H9 (cell line): ENCODE results near the gene LAMA3. TPM values are rescaled to one million over a fixed set of nuclear protein-coding genes. Genes with fewer than 3 reads are reported as not detected.

Experiments used
- DNase-seq: peaks from one replicate; pipeline ENCODE4 v3.0.0-alpha.2; 2017
- H2AFZ ChIP-seq: one replicate; pipeline ENCODE4 v1.6.1; 2013; ENCODE audit warnings: mild to moderate bottlenecking, low read length, control low read depth, moderate library complexity
- H2AK5ac ChIP-seq: 2 replicates; pipeline ENCODE4 v1.6.1; 2013; ENCODE audit warnings: low read length, control low read depth, mixed read lengths; ENCODE audit not compliant: insufficient read length
- H2BK120ac ChIP-seq: one replicate; pipeline ENCODE4 v1.6.1; 2013; ENCODE audit warnings: low read depth, mild to moderate bottlenecking, low read length, control low read depth, inconsistent platforms; ENCODE audit not compliant: poor library complexity, severe bottlenecking
- H2BK12ac ChIP-seq: 2 replicates; pipeline ENCODE4 v1.6.1; 2013; ENCODE audit warnings: low read length, control low read depth, mixed read lengths, low read depth; ENCODE audit not compliant: insufficient read length
- H2BK15ac ChIP-seq: 2 replicates; pipeline ENCODE4 v1.6.1; 2013; ENCODE audit warnings: low read depth, low read length, control low read depth
- H2BK20ac ChIP-seq: one replicate; pipeline ENCODE4 v1.6.1; 2013; ENCODE audit warnings: low read depth, mild to moderate bottlenecking, low read length, control low read depth, inconsistent platforms; ENCODE audit not compliant: poor library complexity, severe bottlenecking
- H2BK5ac ChIP-seq: 2 replicates; pipeline ENCODE4 v1.6.1; 2013; ENCODE audit warnings: low read length, control low read depth, mixed read lengths; ENCODE audit not compliant: insufficient read length
- H3K14ac ChIP-seq: 2 replicates; pipeline ENCODE4 v1.6.1; 2013; ENCODE audit warnings: low read length, control low read depth; ENCODE audit not compliant: insufficient read depth
- H3K18ac ChIP-seq: 2 replicates; pipeline ENCODE4 v1.6.1; 2013; ENCODE audit warnings: low read depth, mild to moderate bottlenecking, mixed read lengths, low read length, control low read depth; ENCODE audit not compliant: insufficient read length
- H3K23ac ChIP-seq: 2 replicates; pipeline ENCODE4 v1.6.1; 2013; ENCODE audit warnings: low read length, control low read depth, mixed read lengths, low read depth; ENCODE audit not compliant: insufficient read length
- H3K23me2 ChIP-seq: 2 replicates; pipeline ENCODE4 v1.6.1; 2013; ENCODE audit warnings: low read depth, mild to moderate bottlenecking, mixed read lengths, low read length, control low read depth; ENCODE audit not compliant: insufficient read length, poor library complexity, severe bottlenecking
- H3K27ac ChIP-seq: 2 replicates; pipeline ENCODE4 v1.5.1; 2013; ENCODE audit warnings: low read length, control low read depth, mixed read lengths, low read depth; ENCODE audit not compliant: insufficient read length
- H3K27me3 ChIP-seq: 2 replicates; pipeline ENCODE4 v1.6.1; 2013; ENCODE audit warnings: low read length, control low read depth, inconsistent platforms; ENCODE audit not compliant: insufficient read depth
- H3K4ac ChIP-seq: 2 replicates; pipeline ENCODE4 v1.6.1; 2013; ENCODE audit warnings: low read depth, mild to moderate bottlenecking, control low read depth, inconsistent platforms, low read length, moderate library complexity
- H3K4me1 ChIP-seq: 2 replicates; pipeline ENCODE4 v1.6.1; 2013; ENCODE audit warnings: low read length, control low read depth, inconsistent platforms; ENCODE audit not compliant: insufficient read depth
- H3K4me2 ChIP-seq: 2 replicates; pipeline ENCODE4 v1.6.1; 2013; ENCODE audit warnings: low read length, control low read depth, mixed read lengths; ENCODE audit not compliant: insufficient read length, insufficient read depth
- H3K56ac ChIP-seq: 2 replicates; pipeline ENCODE4 v1.6.1; 2013; ENCODE audit warnings: low read depth, mild to moderate bottlenecking, mixed read lengths, low read length, control low read depth; ENCODE audit not compliant: insufficient read length
- H3K79me1 ChIP-seq: 2 replicates; pipeline ENCODE4 v1.6.1; 2013; ENCODE audit warnings: low read depth, mild to moderate bottlenecking, moderate library complexity, low read length, control low read depth, inconsistent platforms; ENCODE audit not compliant: insufficient read depth, poor library complexity, severe bottlenecking
- H3K79me2 ChIP-seq: 2 replicates; pipeline ENCODE4 v1.6.1; 2013; ENCODE audit warnings: low read length, control low read depth, inconsistent platforms; ENCODE audit not compliant: insufficient read depth
- H3K9ac ChIP-seq: 2 replicates; pipeline ENCODE4 v1.6.1; 2013; ENCODE audit warnings: low read length, control low read depth, mixed read lengths; ENCODE audit not compliant: insufficient read length; ENCODE audit errors: extremely low read depth
- H3K9me3 ChIP-seq: one replicate; pipeline ENCODE4 v1.6.1; 2013; ENCODE audit warnings: low read depth, low read length, inconsistent platforms; ENCODE audit not compliant: control insufficient read depth
- H3T11ph ChIP-seq: one replicate; pipeline ENCODE4 v1.6.1; 2013; ENCODE audit warnings: mild to moderate bottlenecking, low read length, control low read depth, inconsistent platforms
- H4K20me1 ChIP-seq: one replicate; pipeline ENCODE4 v1.6.1; 2013; ENCODE audit not compliant: control insufficient read depth, insufficient read length, insufficient read depth
- H4K5ac ChIP-seq: 2 replicates; pipeline ENCODE4 v1.6.1; 2013; ENCODE audit warnings: low read depth, mild to moderate bottlenecking, mixed read lengths, low read length, control low read depth; ENCODE audit not compliant: insufficient read length
- H4K8ac ChIP-seq: replicated peaks from 2 replicates; pipeline ENCODE4 v1.6.1; 2013; ENCODE audit warnings: low read length, control low read depth, mixed read lengths, low read depth; ENCODE audit not compliant: insufficient read length
- H4K91ac ChIP-seq: 2 replicates; pipeline ENCODE4 v1.6.1; 2013; ENCODE audit warnings: low read depth, mild to moderate bottlenecking, moderate library complexity, mixed read lengths, low read length, control low read depth; ENCODE audit not compliant: insufficient read length
- H3K27ac Mint-ChIP-seq, 3 experiments: 2 replicates in 2 of 3; 3 replicates in 1 of 3; pipeline ENCODE4 v1.8.0; 2020 to 2021; ENCODE audit warnings: mixed read lengths in 3 of 3, mild to moderate bottlenecking in 1 of 3, moderate library complexity in 1 of 3
- H3K27me3 Mint-ChIP-seq: 2 replicates; pipeline ENCODE4 v1.8.0; 2021; ENCODE audit warnings: low read depth, mild to moderate bottlenecking, moderate library complexity, mixed read lengths
- H3K36me3 Mint-ChIP-seq, 3 experiments: 2 replicates in 2 of 3; 3 replicates in 1 of 3; pipeline ENCODE4 v1.8.0; 2020 to 2021; ENCODE audit warnings: low read depth in 3 of 3, mixed read lengths in 3 of 3; ENCODE audit not compliant: insufficient read depth in 1 of 3
- H3K4me1 Mint-ChIP-seq, 2 experiments: 2 replicates each; pipeline ENCODE4 v1.8.0; 2020; ENCODE audit warnings: mixed read lengths in 2 of 2
- H3K4me3 Mint-ChIP-seq, 2 experiments: 2 replicates in 1 of 2; 3 replicates in 1 of 2; pipeline ENCODE4 v1.8.0; 2020 to 2021; ENCODE audit warnings: mild to moderate bottlenecking in 2 of 2, mixed read lengths in 2 of 2, moderate library complexity in 1 of 2
- H3K9me3 Mint-ChIP-seq, 2 experiments: 2 replicates in 1 of 2; 3 replicates in 1 of 2; pipeline ENCODE4 v1.8.0; 2020; ENCODE audit warnings: mild to moderate bottlenecking in 2 of 2, mixed read lengths in 2 of 2, moderate library complexity in 1 of 2
- WGBS: extraction: QIAGEN DNeasy Blood & Tissue Kit; methylation state at CpG from one replicate; pipeline ENCODE4 v1.1.7; 2013; ENCODE audit warnings: missing lambda C conversion rate, low lambda C conversion rate, mixed read lengths; ENCODE audit not compliant: insufficient read length; ENCODE audit errors: extremely low coverage; 5-methylcytosine and 5-hydroxymethylcytosine counted together
- total RNA-seq: library from RNA; stranded (reverse); gene quantifications from 2 replicates; pipeline ENCODE4 v1.2.1, GENCODE V29; 2021
- TF ChIP-seq, protein P1 (sequence below): fragments of 200-600 bp; sonication (generic); conservative IDR thresholded peaks from 3 replicates; pipeline ENCODE4 v1.8.0; 2021; ENCODE audit warnings: antibody characterized with exemption, mild to moderate bottlenecking

LAMA3 gene
- total RNA-seq, 1 experiment from 2014 or later, result 0.33 TPM

- Histone ChIP-seq H3K23me2 (no peaks in the 10 kb centered on the region), H2AFZ (no peak overlapping the region), H3T11ph (no peak overlapping the region), H4K91ac (no peak overlapping the region), H4K20me1 (no peaks in the 10 kb centered on the region), H3K14ac (no peak overlapping the region), H3K79me1 (no peaks in the 10 kb centered on the region), H3K9me3 (no peaks in the 10 kb centered on the region), H3K4me1 (no peaks in the 10 kb centered on the region), H2BK120ac (no peak overlapping the region), H2BK20ac (no peak overlapping the region), H4K5ac (no peak overlapping the region), H3K18ac (no peak overlapping the region), H3K9ac (no peak overlapping the region), H2BK5ac (no peak overlapping the region), H2BK12ac (no peak overlapping the region), H3K4me2 (no peak overlapping the region), H3K4ac (no peak overlapping the region), H4K8ac (no peak overlapping the region), H3K56ac (no peak overlapping the region), H2BK15ac (no peak overlapping the region; the same call in 1 of the 2 replicates), H3K23ac (no peak overlapping the region), H2AK5ac (no peak overlapping the region), H3K79me2 (no peaks in the 10 kb centered on the region), H3K27ac (no peak overlapping the region), H3K27me3 (no peaks in the 10 kb centered on the region)
- Mint-ChIP-seq H3K4me3 (no peak overlapping the region), H3K27me3 (no peaks in the 10 kb centered on the region; the same call in 1 of the 2 replicates), H3K36me3 (no peaks in the 10 kb centered on the region), H3K9me3 (no peaks in the 10 kb centered on the region), H3K27ac (no peak overlapping the region; a peak in 1 of 7 replicates), H3K4me1 (no peaks in the 10 kb centered on the region)
- TF ChIP-seq, protein P1, sequence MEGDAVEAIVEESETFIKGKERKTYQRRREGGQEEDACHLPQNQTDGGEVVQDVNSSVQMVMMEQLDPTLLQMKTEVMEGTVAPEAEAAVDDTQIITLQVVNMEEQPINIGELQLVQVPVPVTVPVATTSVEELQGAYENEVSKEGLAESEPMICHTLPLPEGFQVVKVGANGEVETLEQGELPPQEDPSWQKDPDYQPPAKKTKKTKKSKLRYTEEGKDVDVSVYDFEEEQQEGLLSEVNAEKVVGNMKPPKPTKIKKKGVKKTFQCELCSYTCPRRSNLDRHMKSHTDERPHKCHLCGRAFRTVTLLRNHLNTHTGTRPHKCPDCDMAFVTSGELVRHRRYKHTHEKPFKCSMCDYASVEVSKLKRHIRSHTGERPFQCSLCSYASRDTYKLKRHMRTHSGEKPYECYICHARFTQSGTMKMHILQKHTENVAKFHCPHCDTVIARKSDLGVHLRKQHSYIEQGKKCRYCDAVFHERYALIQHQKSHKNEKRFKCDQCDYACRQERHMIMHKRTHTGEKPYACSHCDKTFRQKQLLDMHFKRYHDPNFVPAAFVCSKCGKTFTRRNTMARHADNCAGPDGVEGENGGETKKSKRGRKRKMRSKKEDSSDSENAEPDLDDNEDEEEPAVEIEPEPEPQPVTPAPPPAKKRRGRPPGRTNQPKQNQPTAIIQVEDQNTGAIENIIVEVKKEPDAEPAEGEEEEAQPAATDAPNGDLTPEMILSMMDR, result no peak
- WGBS, result no CpG with 5 or more reads among the region's 6 CpGs
- no peak for DNase-seq
These were observed 38.6 kb downstream of the LAMA3 start for GRCh38 chr18:23727707-23728493.
